Heart left ventricle (tissue), 16 donors: Measurements from ENCODE around the gene HBA2. TPM values are rescaled to one million over a fixed set of nuclear protein-coding genes. Genes with fewer than 3 reads are reported as not detected.
"Not testable (repeated sequence)": the region's sequence is repeated elsewhere in the genome, so short reads cannot be mapped to it uniquely, and the experiment has no call there.

Experiments used
- ATAC-seq, 4 donors: fragments of 200-7000 bp; cut with Tn5 transposase; one replicate each; pipeline ENCODE4 v1.9.1; 2020 to 2022; ENCODE audit warnings: moderate library complexity in 4 of 4, mild to moderate bottlenecking in 3 of 4, moderate number of reproducible peaks in 1 of 4
- DNase-seq, 5 donors: peaks; one replicate each; pipeline ENCODE4 v3.0.0-alpha.2; 2020
- H3K27ac ChIP-seq, 12 donors: fragments of 200-600 bp; sonication (generic) in 4 of 12; one replicate each; pipeline versions ENCODE4 v1.5.0 to v1.8.0; 2016 to 2022; ENCODE audit warnings: mild to moderate bottlenecking in 2 of 12
- H3K27me3 ChIP-seq, 9 donors: fragments of 200-600 bp; sonication (generic) in 2 of 9; one replicate each; pipeline versions ENCODE4 v1.5.1 to v1.8.0; 2016 to 2022; ENCODE audit warnings: mild to moderate bottlenecking in 3 of 9
- H3K36me3 ChIP-seq, 9 donors: fragments of 200-600 bp; sonication (generic) in 2 of 9; one replicate each; pipeline versions ENCODE4 v1.5.0 to v1.8.0; 2018 to 2022; ENCODE audit warnings: mild to moderate bottlenecking in 2 of 9
- H3K4me1 ChIP-seq, 12 donors: fragments of 200-600 bp; sonication (generic) in 4 of 12; one replicate each; pipeline versions ENCODE4 v1.5.0 to v1.8.0; 2016 to 2022; ENCODE audit warnings: mild to moderate bottlenecking in 3 of 12
- H3K4me3 ChIP-seq, 12 donors: fragments of 200-600 bp; sonication (generic) in 4 of 12; one replicate each; pipeline versions ENCODE4 v1.5.0 to v1.8.0; 2017 to 2022; ENCODE audit warnings: mild to moderate bottlenecking in 9 of 12, moderate library complexity in 4 of 12
- H3K9me3 ChIP-seq, 12 donors: fragments of 200-600 bp; sonication (generic) in 4 of 12; one replicate each; pipeline versions ENCODE4 v1.5.0 to v1.8.0; 2016 to 2022; ENCODE audit warnings: mild to moderate bottlenecking in 1 of 12
- CTCF ChIP-seq, 12 donors: fragments of 200-600 bp; sonication (generic) in 4 of 12; IDR thresholded peaks; one replicate each; pipeline versions ENCODE4 v1.5.0 to v1.8.0; 2018 to 2022; ENCODE audit warnings: antibody characterized with exemption in 12 of 12, mild to moderate bottlenecking in 5 of 12
- POLR2A ChIP-seq, 2 donors: fragments of 450-650 bp; IDR thresholded peaks; one replicate each; pipeline ENCODE4 v1.6.1; 2017; ENCODE audit warnings: antibody characterized with exemption in 2 of 2, mild to moderate bottlenecking in 2 of 2, moderate library complexity in 2 of 2
- WGBS, 4 donors: extraction: QIAGEN DNeasy Blood & Tissue Kit in 2 of 4; methylation state at CpG; one replicate each; pipeline versions ENCODE4 v1.1.5 to v1.1.7; 2013 to 2018; 5-methylcytosine and 5-hydroxymethylcytosine counted together
- intact Hi-C, 10 donors: fragments of 100-400 bp; cut with DNase I; formaldehyde crosslinking; loops; one replicate each; pipeline versions ENCODE4 v1.11.1 to v1.14.2; 2022
- long read RNA-seq, 3 donors: library from polyadenylated mRNA; unstranded; transcript quantifications; one replicate each; pipeline ENCODE4 v2.0.0, GENCODE V29; 2020 to 2021
- polyA plus RNA-seq, 2 donors: library from polyadenylated mRNA; stranded (reverse); fragments of 200-250 nt; gene quantifications; one replicate each; pipeline ENCODE4 v1.2.3, GENCODE V29; 2013
- total RNA-seq, 9 donors: library from RNA; depleted of rRNA in 2 of 9; stranded (reverse); fragments of >200 nt in 2 of 9; fragmentation: NEBNext Ultra II Directional in 3 of 9; extraction: Animal tissue kit (Norgen Biotek cat#: 25700) in 3 of 9; gene quantifications; one replicate each; pipeline versions ENCODE4 v1.1.0 to v1.2.4, GENCODE V29; 2016 to 2023
- donor health status: ischemic (EF 13 %, LVEDD 7.1; RV severe dilation, severe dysfunction).
- donor health status: healthy with polysubstance abuse.
- donor health status: DM: no; HTN: yes; CAD: no.
- donor health status: DM: no; HTN: no; CAD: no.
- donor health status: ischemic (EF 25% LVEDD 6.9; RV normal size, moderate dysfunction).
- donor health status: ischemic (EF 25% LVEDD 5.7; RV mildly dilated, moderate dysfunction).
- donor health status: healthy.
- donor health status: DM: yes; HTN: yes; CAD: no.
- donor health status: ischemic (EF 35%, LVEDD 5.7; RV mildly dilated, moderate dysfunction).
- donor health status: nonischemic (EF 11% LVEDD 7.7; RV severe dilation, severe dysfunction).
- donor health status: DM: yes; HTN: yes; CAD: no.
- donor health status: PGD.
- donor health status: ischemic (EF 29% LVEDD 5.4; RV normal size, mild dysfunction).
- donor health status: nonischemic (EF 23%, LVEDD 6.1; RV moderate dilation, normal function).

HBA2 gene
- total RNA-seq, result 1,000 to 10,000 TPM in 2 of 9 donors, 100 to 1,000 TPM in 4, 10 to 100 TPM in 3; 47.9 to 2,038 (median 162) TPM
- polyA plus RNA-seq, result 10 to 100 TPM in 1 of 2 donors, 1 to 10 TPM in 1; 3.6 to 90.1 TPM
- long read RNA-seq, donor 1, transcript HBA2-201 (3 exons, 576 nt), result major isoform, 14 of 20 reads
- long read RNA-seq, donor 1, partial matches to known transcripts, result 1 of 20 reads
- long read RNA-seq, donor 1, other reads (novel, unspliced or antisense), result 0 of 20 reads
- long read RNA-seq, donor 2, transcript HBA2-201 (3 exons, 576 nt), result major isoform, 9 of 11 reads
- long read RNA-seq, donor 2, partial matches to known transcripts, result 0 of 11 reads
- long read RNA-seq, donor 2, other reads (novel, unspliced or antisense), result 0 of 11 reads
- long read RNA-seq, donor 3, transcript HBA2-201 (3 exons, 576 nt), result major isoform, 9 of 12 reads
- long read RNA-seq, donor 3, partial matches to known transcripts, result 0 of 12 reads
- long read RNA-seq, donor 3, other reads (novel, unspliced or antisense), result 0 of 12 reads

- H3K9me3 ChIP-seq, DNase-seq, H3K27ac ChIP-seq, intact Hi-C loops, H3K4me3 ChIP-seq, H3K4me1 ChIP-seq, ATAC-seq, H3K36me3 ChIP-seq: not testable (repeated sequence)
- H3K27me3 ChIP-seq, result peaks cover 26 to 66% (median 58%) of the 10 kb centered on the region in 9 donors
- WGBS, 4 donors, result no CpG with 5 or more reads among the region's 74 CpGs
These were observed at the start of gene HBA2 for GRCh38 chr16:172374-172941. Gene HBA2 (plus strand): TSS chr16:172876. CDS start chr16:172913, 37 bp downstream.

DNA sequence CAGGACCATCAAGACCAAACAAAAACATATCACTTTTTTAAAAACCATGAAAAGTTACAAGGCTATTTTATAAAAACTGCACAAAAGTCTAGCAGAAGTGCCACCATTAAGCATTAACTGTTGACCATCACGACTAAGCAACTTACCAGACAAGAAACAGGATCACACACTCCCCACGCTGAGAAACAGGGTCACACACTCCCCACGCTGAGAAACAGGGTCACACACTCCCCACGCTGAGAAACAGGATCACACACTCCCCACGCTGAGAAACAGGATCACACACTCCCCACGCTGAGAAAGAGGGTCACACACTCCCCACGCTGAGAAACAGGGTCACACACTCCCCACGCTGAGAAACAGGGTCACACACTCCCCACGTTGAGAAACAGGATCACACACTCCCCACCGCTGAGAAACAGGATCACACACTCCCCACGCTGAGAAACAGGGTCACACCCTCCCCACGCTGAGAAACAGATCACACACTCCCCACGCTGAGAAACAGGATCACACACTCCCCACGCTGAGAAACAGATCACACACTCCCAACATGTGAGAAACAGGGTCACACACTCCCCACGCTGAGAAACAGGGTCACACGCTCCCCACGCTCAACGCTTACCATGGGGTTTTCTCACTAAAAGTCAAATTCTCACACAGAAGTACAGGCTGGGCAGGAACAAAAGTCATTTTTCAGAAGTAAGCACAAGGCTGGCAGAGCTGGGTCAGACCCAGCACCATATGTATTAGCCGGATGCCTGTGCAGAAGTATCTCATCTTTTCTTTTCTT is 48.9 kb upstream of the HBA2 start:
- H3K4me1 ChIP-seq, H3K9me3 ChIP-seq, DNase-seq, H3K4me3 ChIP-seq, H3K27me3 ChIP-seq, H3K27ac ChIP-seq, ATAC-seq: not testable (repeated sequence)
- WGBS, 4 donors, result 87 to 89% (median 89%) methylated on average over 19 of the region's 19 CpGs
- intact Hi-C loops, result loop anchor here in 1 of 10 donors (5.0 kb wide), 1 partner anchor 59 kb away; the partner anchor contains the start of gene HBQ1
- H3K36me3 ChIP-seq, result peaks cover 0 to 20% (median 4%) of the 10 kb centered on the region in 9 donors

GRCh38 chr16:125011-125410 is 47.7 kb upstream of the HBA2 start:
- WGBS, 4 donors, result 82 to 93% (median 89%) methylated on average over 3 of the region's 3 CpGs

DNA sequence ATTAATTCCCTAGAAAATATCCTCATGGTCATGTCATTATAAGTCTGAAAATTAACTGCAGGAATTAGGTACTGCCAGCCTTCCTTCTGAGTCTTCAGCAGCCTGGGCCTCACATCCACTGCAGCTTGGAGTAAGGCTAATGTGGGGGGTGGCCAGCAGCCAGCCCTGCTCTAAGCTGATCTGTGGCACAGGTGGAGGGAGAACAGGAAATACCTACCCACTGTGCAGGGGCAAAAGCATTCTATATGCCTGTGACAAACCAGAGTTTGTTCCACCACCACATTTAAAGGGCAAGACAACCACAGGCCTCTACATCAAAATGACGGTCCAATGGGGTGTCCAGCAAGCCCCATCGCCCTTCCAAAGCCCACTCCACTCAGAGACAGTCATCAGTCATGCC is 43.6 kb upstream of the HBA2 start:
- Histone ChIP-seq H3K27ac (no peak overlapping the region), H3K36me3 (peaks cover 0 to 16% (median 0%) of the 10 kb centered on the region in 9 donors), H3K4me1 (no peaks in the 10 kb centered on the region), H3K4me3 (no peak overlapping the region), H3K9me3 (no peaks in the 10 kb centered on the region), H3K27me3 (no peaks in the 10 kb centered on the region)
- TF ChIP-seq CTCF (IDR thresholded peaks at IDR 0.05) (no peak), POLR2A (IDR thresholded peaks at IDR 0.05) (no peak)
- DNase-seq (no peak), ATAC-seq (no peak)
- WGBS, 4 donors, result 95 to 100% (median 96%) methylated on average over 2 of the region's 2 CpGs
- intact Hi-C loops, result no loop called here

More at GRCh38 chr16:125011-125410, 47.7 kb upstream of the HBA2 start:
- H3K4me3 ChIP-seq, result no peak overlapping the region
- peaks cover 0 to 7% (median 0%) of the 10 kb centered on the region in 12 donors for H3K4me1 ChIP-seq
- TF ChIP-seq POLR2A (IDR thresholded peaks at IDR 0.05) (no peak), CTCF (IDR thresholded peaks at IDR 0.05) (no peak)
- H3K36me3 ChIP-seq, result peaks cover 0 to 20% (median 4%) of the 10 kb centered on the region in 9 donors
- DNase-seq (no peak), ATAC-seq (no peak)
- intact Hi-C loops, result no loop called here
- H3K9me3 ChIP-seq, result no peaks in the 10 kb centered on the region
- H3K27ac ChIP-seq, result no peak overlapping the region
- no peaks in the 10 kb centered on the region for H3K27me3 ChIP-seq
